GM23248 (cell line): Measurements from ENCODE around the gene ADK. TPM values are rescaled to one million over a fixed set of nuclear protein-coding genes. Genes with fewer than 3 reads are reported as not detected.

ENCODE experiments used
- DNase-seq: peaks from one replicate; pipeline ENCODE4 v3.0.0-alpha.2; 2015
- H2AFZ ChIP-seq: fragments of 200-600 bp; sonication (generic); 2 replicates; pipeline ENCODE4 v1.6.1; 2016; ENCODE audit warnings: antibody characterized with exemption
- H3F3A ChIP-seq: fragments of 200-600 bp; sonication (generic); 2 replicates; pipeline ENCODE4 v1.6.1; 2016; ENCODE audit warnings: mild to moderate bottlenecking, antibody characterized with exemption, mixed run types; ENCODE audit not compliant: insufficient read depth
- H3K27ac ChIP-seq: fragments of 200-600 bp; sonication (generic); 2 replicates; pipeline ENCODE4 v1.5.1; 2016; ENCODE audit warnings: mild to moderate bottlenecking
- H3K27me3 ChIP-seq: fragments of 200-600 bp; sonication (generic); replicated peaks from 2 replicates; pipeline ENCODE4 v1.6.1; 2016; ENCODE audit warnings: mild to moderate bottlenecking; ENCODE audit not compliant: insufficient read depth
- H3K36me3 ChIP-seq: fragments of 200-600 bp; sonication (generic); 2 replicates; pipeline ENCODE4 v1.6.1; 2016; ENCODE audit warnings: low read depth, mild to moderate bottlenecking
- H3K4me1 ChIP-seq: fragments of 200-600 bp; sonication (generic); 2 replicates; pipeline ENCODE4 v1.6.1; 2016; ENCODE audit warnings: mild to moderate bottlenecking; ENCODE audit not compliant: insufficient read depth
- H3K4me2 ChIP-seq: fragments of 200-600 bp; sonication (generic); one replicate; pipeline ENCODE4 v1.6.1; 2016; ENCODE audit warnings: mild to moderate bottlenecking; ENCODE audit not compliant: unreplicated experiment
- H3K4me3 ChIP-seq: fragments of 200-600 bp; sonication (generic); 2 replicates; pipeline ENCODE4 v1.5.1; 2016; ENCODE audit warnings: mild to moderate bottlenecking
- H3K79me2 ChIP-seq: fragments of 200-600 bp; sonication (generic); 2 replicates; pipeline ENCODE4 v1.6.1; 2016; ENCODE audit warnings: mild to moderate bottlenecking; ENCODE audit not compliant: insufficient read depth
- H3K9ac ChIP-seq: fragments of 200-600 bp; sonication (generic); 2 replicates; pipeline ENCODE4 v1.6.1; 2016; ENCODE audit warnings: mild to moderate bottlenecking
- H3K9me2 ChIP-seq: fragments of 200-600 bp; sonication (generic); 2 replicates; pipeline ENCODE4 v1.6.1; 2016; ENCODE audit warnings: mixed run types, mild to moderate bottlenecking, moderate library complexity; ENCODE audit not compliant: insufficient read depth
- H3K9me3 ChIP-seq: fragments of 200-600 bp; sonication (generic); one replicate; pipeline ENCODE4 v1.6.1; 2017; ENCODE audit warnings: low read depth
- H4K20me1 ChIP-seq: fragments of 200-600 bp; sonication (generic); 2 replicates; pipeline ENCODE4 v1.6.0; 2016; ENCODE audit not compliant: insufficient read depth
- EZH2 ChIP-seq: fragments of 200-600 bp; sonication (generic); IDR thresholded peaks from 2 replicates; pipeline ENCODE4 v1.6.1; 2018; ENCODE audit warnings: antibody characterized with exemption, mild to moderate bottlenecking; ENCODE audit not compliant: insufficient read depth, poor library complexity, severe bottlenecking
- EZH2phosphoT487 ChIP-seq: fragments of 200-600 bp; sonication (generic); IDR thresholded peaks from 2 replicates; pipeline ENCODE4 v1.6.1; 2018; ENCODE audit warnings: antibody characterized with exemption, moderate library complexity, mild to moderate bottlenecking, low read depth; ENCODE audit not compliant: insufficient read depth
- WGBS, 2 experiments: methylation state at CpG; one replicate each; pipeline ENCODE4 v1.1.6; 2015 to 2017; ENCODE audit warnings: low lambda C conversion rate in 2 of 2, low coverage in 1 of 2; ENCODE audit errors: missing lambda C conversion rate in 2 of 2; 5-methylcytosine and 5-hydroxymethylcytosine counted together
- in situ Hi-C: fragments of 300-500 bp; cut with MboI; formaldehyde crosslinking; loops from 2 replicates; pipeline ENCODE4 v1.15.0; 2020
- polyA plus RNA-seq: library from polyadenylated mRNA; unstranded; fragments of >200 nt; fragmentation: Nextera tagmentation; extraction: Ambion mirVana; gene quantifications from 2 replicates; pipeline ENCODE4 v1.2.1, GENCODE V29; 2016
- total RNA-seq: library from RNA; depleted of rRNA; stranded (reverse); fragments of >200 nt; shearing (Covaris generic); gene quantifications from 2 replicates; pipeline ENCODE4 v1.2.3, GENCODE V29; 2014

The ADK gene
- total and polyA plus RNA-seq, 2 experiments from 2014 or later, result 43.7 to 75.1 TPM

DNA sequence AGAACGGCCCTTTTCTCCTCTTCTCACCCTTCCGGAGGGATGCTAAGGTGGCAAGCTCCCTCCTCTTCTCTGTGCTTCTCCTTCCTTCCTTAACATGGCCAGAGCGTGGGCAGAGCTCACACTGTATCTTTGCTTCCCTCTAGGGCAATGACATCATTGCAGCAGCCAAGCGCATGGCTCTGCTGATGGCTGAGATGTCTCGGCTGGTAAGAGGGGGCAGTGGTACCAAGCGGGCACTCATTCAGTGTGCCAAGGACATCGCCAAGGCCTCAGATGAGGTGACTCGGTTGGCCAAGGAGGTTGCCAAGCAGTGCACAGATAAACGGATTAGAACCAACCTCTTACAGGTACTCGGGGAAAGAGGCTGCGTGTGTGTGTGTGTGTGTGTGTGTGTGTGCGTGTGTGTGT lies 37.0 kb upstream of the ADK start:
- peaks cover 19% of the 10 kb centered on the region for H3K4me1 ChIP-seq
- peak overlapping the region; percentile 34 for H3K27ac ChIP-seq
- H2AFZ ChIP-seq, result no peak overlapping the region
- peaks cover 74% of the 10 kb centered on the region for H3K79me2 ChIP-seq
- TF ChIP-seq EZH2 (no peak), EZH2phosphoT487 (no peak)
- peaks cover 82% of the 10 kb centered on the region for H3K36me3 ChIP-seq
- no peak overlapping the region for H3K4me3 ChIP-seq
- no peaks in the 10 kb centered on the region for H3K9me2 ChIP-seq
- DNase-seq, result peak; percentile 43
- WGBS, 2 experiments, result 70 to 74% methylated on average over 12 of the region's 12 CpGs
- in situ Hi-C loops, result no loop called here
- 0 out of 2 replicates have a peak, but pooled peaks cover 5% of the 10 kb centered on the region for H4K20me1 ChIP-seq
- H3K27me3 ChIP-seq, result no peaks in the 10 kb centered on the region
- H3K9ac ChIP-seq, result peak overlapping the region; percentile 5; the same call in 1 of the 2 replicates
- H3K9me3 ChIP-seq, result no peaks in the 10 kb centered on the region
- no peak overlapping the region for H3K4me2 ChIP-seq
- H3F3A ChIP-seq, result peaks cover 79% of the 10 kb centered on the region

DNA sequence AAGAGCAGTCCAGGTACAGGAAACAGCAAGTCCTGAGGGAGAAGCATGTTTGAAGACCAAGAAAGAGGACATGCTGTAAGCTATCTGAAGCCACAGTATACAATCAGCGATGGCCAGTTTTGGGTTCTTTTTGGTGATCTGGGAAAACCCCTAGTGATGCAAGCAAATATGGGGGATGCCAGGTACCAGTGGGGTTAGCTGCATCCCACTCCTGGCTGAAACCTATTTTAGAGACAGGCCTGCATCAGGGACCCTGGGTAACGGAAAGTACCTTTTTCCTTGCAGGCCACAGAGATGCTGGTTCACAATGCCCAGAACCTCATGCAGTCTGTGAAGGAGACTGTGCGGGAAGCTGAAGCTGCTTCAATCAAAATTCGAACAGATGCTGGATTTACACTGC lies 33.3 kb upstream of the ADK start:
- TF ChIP-seq EZH2 (no peak), EZH2phosphoT487 (no peak)
- H3F3A ChIP-seq, result peaks cover 91% of the 10 kb centered on the region
- no peaks in the 10 kb centered on the region for H4K20me1 ChIP-seq
- H3K27me3 ChIP-seq, result no peaks in the 10 kb centered on the region
- in situ Hi-C loops, result no loop called here
- H3K79me2 ChIP-seq, result peaks cover 45% of the 10 kb centered on the region
- H2AFZ ChIP-seq, result no peak overlapping the region
- no peaks in the 10 kb centered on the region for H3K9me2 ChIP-seq
- no peaks in the 10 kb centered on the region for H3K9me3 ChIP-seq
- H3K9ac ChIP-seq, result no peak overlapping the region
- no peak for DNase-seq
- H3K4me3 ChIP-seq, result no peak overlapping the region
- peaks cover 26% of the 10 kb centered on the region for H3K4me1 ChIP-seq
- peaks cover 85% of the 10 kb centered on the region for H3K36me3 ChIP-seq
- 90 to 95% methylated on average over 4 of the region's 4 CpGs for WGBS, 2 experiments
- H3K4me2 ChIP-seq, result no peak overlapping the region
- H3K27ac ChIP-seq, result peak overlapping the region; percentile 64

DNA sequence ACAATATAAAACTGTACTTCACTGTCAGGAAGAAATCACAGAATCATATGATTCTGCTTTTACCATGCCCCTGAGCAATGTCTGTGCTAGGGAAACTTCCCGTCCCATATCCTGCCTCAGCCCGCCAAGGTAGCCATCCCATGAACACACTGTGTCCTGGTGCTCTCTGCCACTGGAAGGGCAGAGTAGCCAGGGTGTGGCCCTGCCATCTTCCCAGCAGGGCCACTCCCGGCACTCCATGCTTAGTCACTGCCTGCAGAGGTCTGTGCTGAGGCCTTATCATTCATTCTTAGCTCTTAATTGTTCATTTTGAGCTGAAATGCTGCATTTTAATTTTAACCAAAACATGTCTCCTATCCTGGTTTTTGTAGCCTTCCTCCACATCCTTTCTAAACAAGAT lies 32.2 kb upstream of the ADK start:
- Histone ChIP-seq H3K36me3 (peaks cover 87% of the 10 kb centered on the region), H3K4me1 (peaks cover 16% of the 10 kb centered on the region), H3K9me2 (no peaks in the 10 kb centered on the region), H2AFZ (no peak overlapping the region), H3K4me2 (no peak overlapping the region), H3K4me3 (no peak overlapping the region), H3K27ac (peak overlapping the region; percentile 64), H4K20me1 (no peaks in the 10 kb centered on the region), H3K9ac (peak overlapping the region; percentile 26; the same call in 1 of the 2 replicates), H3K9me3 (no peaks in the 10 kb centered on the region), H3K79me2 (peaks cover 34% of the 10 kb centered on the region), H3F3A (peaks cover 93% of the 10 kb centered on the region), H3K27me3 (no peaks in the 10 kb centered on the region)
- in situ Hi-C loops, result no loop called here
- 50 to 54% methylated on average over 3 of the region's 3 CpGs for WGBS, 2 experiments
- peak; percentile 72 for DNase-seq
- no peak for TF ChIP-seq EZH2
- TF ChIP-seq EZH2phosphoT487, result no peak

DNA sequence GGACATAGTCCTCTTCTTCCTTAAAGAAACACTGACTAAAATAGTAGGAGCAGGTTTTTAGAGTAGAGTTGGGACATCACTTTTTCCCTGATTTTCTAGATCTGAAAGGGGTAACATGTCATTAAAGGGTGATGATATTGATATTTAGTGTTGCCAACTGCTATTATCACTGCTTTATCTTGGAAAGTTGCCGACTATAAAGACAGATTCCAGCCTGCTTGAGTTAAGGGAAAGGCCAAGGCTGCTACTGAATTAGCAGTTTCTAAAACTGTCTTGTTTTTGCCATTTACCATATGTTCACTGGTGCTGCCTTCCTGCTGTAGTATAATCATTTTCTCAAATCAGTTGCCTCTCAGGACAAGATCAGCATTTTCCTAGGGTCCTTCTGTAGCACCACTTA lies 30.1 kb upstream of the ADK start:
- Histone ChIP-seq H3K79me2 (peaks cover 16% of the 10 kb centered on the region), H3K9me2 (no peaks in the 10 kb centered on the region), H3K27me3 (no peaks in the 10 kb centered on the region), H3K4me1 (peaks cover 13% of the 10 kb centered on the region), H4K20me1 (no peaks in the 10 kb centered on the region), H3K9ac (no peak overlapping the region), H2AFZ (no peak overlapping the region), H3K9me3 (no peaks in the 10 kb centered on the region), H3K36me3 (peaks cover 85% of the 10 kb centered on the region), H3F3A (peaks cover 97% of the 10 kb centered on the region), H3K27ac (no peak overlapping the region), H3K4me3 (no peak overlapping the region), H3K4me2 (no peak overlapping the region)
- DNase-seq, result no peak
- WGBS, 2 experiments, result 12 to 14% methylated on average over 1 of the region's 1 CpG
- TF ChIP-seq EZH2phosphoT487, result no peak
- in situ Hi-C loops, result no loop called here

DNA sequence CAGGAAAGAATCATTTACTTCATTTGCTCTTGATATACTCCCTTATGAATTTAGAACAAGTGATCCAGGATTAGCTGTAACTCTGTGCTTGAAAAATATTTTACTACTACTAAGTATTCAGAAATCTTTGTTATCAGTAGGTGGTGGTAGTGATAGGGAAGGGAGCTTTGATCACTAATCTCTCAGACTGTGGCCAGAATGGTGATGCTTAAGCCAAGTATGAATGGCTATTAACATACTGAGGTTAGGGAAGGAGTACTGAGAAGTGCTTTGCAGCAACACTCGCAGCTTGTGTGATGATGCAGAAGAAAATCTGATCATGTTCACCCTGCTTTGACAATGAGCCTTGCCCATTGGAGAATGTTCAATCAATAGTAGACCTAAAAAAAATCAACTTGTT lies 29.7 kb upstream of the ADK start:
- peaks cover 97% of the 10 kb centered on the region for H3F3A ChIP-seq
- H3K27me3 ChIP-seq, result no peaks in the 10 kb centered on the region
- H3K27ac ChIP-seq, result no peak overlapping the region
- DNase-seq, result no peak
- H3K9me2 ChIP-seq, result no peaks in the 10 kb centered on the region
- H3K4me3 ChIP-seq, result no peak overlapping the region
- H3K4me1 ChIP-seq, result peaks cover 13% of the 10 kb centered on the region
- no peak for TF ChIP-seq EZH2phosphoT487
- TF ChIP-seq EZH2, result no peak
- peaks cover 12% of the 10 kb centered on the region; the same call in 1 of the 2 replicates for H3K79me2 ChIP-seq
- 92 to 100% methylated on average over 1 of the region's 1 CpG for WGBS, 2 experiments
- H3K36me3 ChIP-seq, result peaks cover 81% of the 10 kb centered on the region
- in situ Hi-C loops, result no loop called here
- no peak overlapping the region for H3K9ac ChIP-seq
- no peaks in the 10 kb centered on the region for H3K9me3 ChIP-seq
- H4K20me1 ChIP-seq, result no peaks in the 10 kb centered on the region
- H2AFZ ChIP-seq, result no peak overlapping the region
- no peak overlapping the region for H3K4me2 ChIP-seq
